ENCODE measurements around the gene RITA1. TPM values are rescaled to one million over a fixed set of nuclear protein-coding genes. Genes with fewer than 3 reads are reported as not detected.

RITA1 gene
- total RNA-seq, 1 donor: 22.4 TPM

DNA sequence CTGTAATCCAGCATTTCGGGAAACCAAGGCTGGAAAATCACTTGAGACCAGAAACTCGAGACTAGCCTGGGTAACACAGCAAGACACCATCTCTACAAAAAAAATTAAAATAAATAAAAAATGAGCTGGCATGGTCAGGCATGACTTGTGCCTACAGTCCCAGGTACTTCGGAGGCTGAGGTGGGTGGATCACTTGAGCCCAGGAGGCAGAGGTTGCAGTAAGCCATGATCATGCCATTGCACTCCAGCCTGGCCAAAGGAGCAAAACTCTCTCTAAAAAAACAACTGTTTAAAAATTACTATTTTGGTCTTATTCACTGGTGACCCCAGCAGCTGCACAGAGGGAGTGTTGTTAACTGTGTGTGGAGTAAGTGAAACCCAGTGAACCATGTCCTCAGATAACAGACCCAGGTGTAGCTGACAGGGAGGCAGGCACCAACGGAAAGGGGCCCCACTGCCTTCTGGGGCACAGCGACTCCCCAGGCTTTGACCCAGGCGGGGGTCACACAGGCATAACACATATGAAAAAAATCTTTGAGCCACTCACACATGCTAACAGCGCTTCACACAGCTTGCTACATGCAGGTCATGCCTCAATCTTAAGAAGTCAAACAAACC is 12.3 kb upstream of the RITA1 start:
- no peak overlapping the region for H3K4me2 ChIP-seq (ENCODE audit: insufficient read depth, low read length)
- H3K27me3 ChIP-seq (ENCODE audit: insufficient read depth, low read length): no peaks in the 10 kb centered on the region
- H3K9me3 ChIP-seq (ENCODE audit: low read depth, low read length): peaks cover 4% of the 10 kb centered on the region
- no peaks in the 10 kb centered on the region for H3K4me1 ChIP-seq (ENCODE audit: insufficient read depth, low read length)
- no peak overlapping the region for H2AFZ ChIP-seq (ENCODE audit: low read length)
- H3K36me3 ChIP-seq (ENCODE audit: insufficient read depth, low read length): peaks cover 75% of the 10 kb centered on the region
- DNase-seq (ENCODE audit: insufficient read length, low spot score, missing footprints): no peak
- H3K27ac ChIP-seq (ENCODE audit: low read depth, low read length): no peak overlapping the region
- TF ChIP-seq, protein P1, sequence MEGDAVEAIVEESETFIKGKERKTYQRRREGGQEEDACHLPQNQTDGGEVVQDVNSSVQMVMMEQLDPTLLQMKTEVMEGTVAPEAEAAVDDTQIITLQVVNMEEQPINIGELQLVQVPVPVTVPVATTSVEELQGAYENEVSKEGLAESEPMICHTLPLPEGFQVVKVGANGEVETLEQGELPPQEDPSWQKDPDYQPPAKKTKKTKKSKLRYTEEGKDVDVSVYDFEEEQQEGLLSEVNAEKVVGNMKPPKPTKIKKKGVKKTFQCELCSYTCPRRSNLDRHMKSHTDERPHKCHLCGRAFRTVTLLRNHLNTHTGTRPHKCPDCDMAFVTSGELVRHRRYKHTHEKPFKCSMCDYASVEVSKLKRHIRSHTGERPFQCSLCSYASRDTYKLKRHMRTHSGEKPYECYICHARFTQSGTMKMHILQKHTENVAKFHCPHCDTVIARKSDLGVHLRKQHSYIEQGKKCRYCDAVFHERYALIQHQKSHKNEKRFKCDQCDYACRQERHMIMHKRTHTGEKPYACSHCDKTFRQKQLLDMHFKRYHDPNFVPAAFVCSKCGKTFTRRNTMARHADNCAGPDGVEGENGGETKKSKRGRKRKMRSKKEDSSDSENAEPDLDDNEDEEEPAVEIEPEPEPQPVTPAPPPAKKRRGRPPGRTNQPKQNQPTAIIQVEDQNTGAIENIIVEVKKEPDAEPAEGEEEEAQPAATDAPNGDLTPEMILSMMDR (IDR thresholded peaks at IDR 0.05; ENCODE audit: extremely low read depth, low read depth, low read length): no peak
- no peak overlapping the region for H3K4me3 ChIP-seq (ENCODE audit: insufficient read depth, low read length)
- no peaks in the 10 kb centered on the region for H3K79me2 ChIP-seq (ENCODE audit: insufficient read depth, low read length)
- peaks cover 9% of the 10 kb centered on the region for H4K20me1 ChIP-seq (ENCODE audit: insufficient read depth, low read length)

DNA sequence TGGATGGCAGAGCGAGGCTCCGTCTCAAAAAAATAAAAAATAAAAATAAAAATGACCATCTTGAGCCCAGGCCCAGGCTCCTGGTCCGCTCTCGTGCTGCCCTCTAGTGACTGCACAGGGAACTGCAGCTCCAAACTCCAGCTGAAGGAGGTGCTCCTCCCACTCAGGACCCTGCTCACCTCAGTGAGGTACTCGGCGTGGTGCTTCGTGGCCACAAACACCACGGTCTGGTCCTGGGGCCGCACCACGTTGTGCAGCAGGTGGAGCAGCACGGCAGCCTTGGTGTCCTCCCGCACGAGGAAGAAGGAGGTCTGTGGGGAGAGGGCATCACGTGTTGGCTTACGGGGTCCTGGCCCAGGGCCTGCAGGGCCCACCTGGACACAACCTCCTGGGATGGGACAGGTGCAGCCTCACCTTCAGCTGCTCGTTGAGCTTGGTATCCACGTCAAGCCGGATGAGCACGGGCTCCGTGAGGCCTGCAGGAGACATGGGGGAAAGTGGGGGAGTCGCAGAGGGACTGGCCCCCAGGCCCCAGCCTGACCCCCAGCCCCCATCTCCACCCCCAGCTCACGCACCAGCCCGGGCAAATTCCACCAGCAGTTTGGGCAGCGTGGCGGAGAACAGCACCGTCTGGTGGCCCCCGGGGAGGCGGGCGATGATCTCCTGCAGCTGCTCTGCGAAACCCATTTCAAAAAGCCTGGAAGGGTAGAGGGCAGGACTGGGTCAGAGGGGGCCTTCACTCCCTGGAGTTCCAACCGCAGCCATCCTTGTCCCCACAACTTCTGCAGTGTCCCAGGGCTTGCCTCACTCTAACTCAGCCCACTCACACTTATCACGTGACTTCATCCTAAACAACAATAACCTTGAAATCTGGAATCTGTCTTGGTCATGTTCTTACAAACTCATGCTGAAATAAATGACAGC is 10.8 kb upstream of the RITA1 start:
- Histone ChIP-seq H3K79me2 (ENCODE audit: insufficient read depth, low read length) (no peaks in the 10 kb centered on the region), H3K36me3 (ENCODE audit: insufficient read depth, low read length) (peaks cover 80% of the 10 kb centered on the region), H2AFZ (ENCODE audit: low read length) (no peak overlapping the region), H3K4me2 (ENCODE audit: insufficient read depth, low read length) (no peak overlapping the region), H4K20me1 (ENCODE audit: insufficient read depth, low read length) (peaks cover 8% of the 10 kb centered on the region), H3K4me1 (ENCODE audit: insufficient read depth, low read length) (no peaks in the 10 kb centered on the region), H3K9me3 (ENCODE audit: low read depth, low read length) (peaks cover 4% of the 10 kb centered on the region), H3K27me3 (ENCODE audit: insufficient read depth, low read length) (no peaks in the 10 kb centered on the region), H3K27ac (ENCODE audit: low read depth, low read length) (no peak overlapping the region), H3K4me3 (ENCODE audit: insufficient read depth, low read length) (no peak overlapping the region)
- DNase-seq (ENCODE audit: insufficient read length, low spot score, missing footprints): peak; percentile 98
- TF ChIP-seq, protein P1 (IDR thresholded peaks at IDR 0.05; ENCODE audit: extremely low read depth, low read depth, low read length): peak; percentile 96

DNA sequence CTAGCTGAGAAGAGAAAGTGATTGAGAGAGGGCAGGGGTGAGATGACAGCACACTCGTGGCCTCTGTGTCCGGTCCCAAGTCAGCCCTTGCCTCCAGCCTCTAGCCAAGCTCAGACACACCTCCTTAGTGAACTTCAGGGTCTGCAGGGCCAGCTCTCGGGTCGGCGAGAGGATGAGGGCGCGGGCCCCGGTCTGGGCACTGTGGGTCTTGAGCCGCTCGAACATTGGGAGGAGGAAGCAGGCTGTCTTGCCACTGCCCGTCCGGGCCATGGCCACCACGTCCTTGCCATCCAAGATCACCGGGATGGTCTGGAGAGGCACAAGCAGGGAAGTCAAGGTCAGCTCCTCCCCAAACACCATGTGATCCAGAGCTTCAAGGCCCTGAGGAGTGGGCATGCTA is 6.5 kb upstream of the RITA1 start:
- H3K9me3 ChIP-seq (ENCODE audit: low read depth, low read length): peaks cover 4% of the 10 kb centered on the region
- H3K36me3 ChIP-seq (ENCODE audit: insufficient read depth, low read length): peaks cover 56% of the 10 kb centered on the region
- TF ChIP-seq, protein P1 (IDR thresholded peaks at IDR 0.05; ENCODE audit: extremely low read depth, low read depth, low read length): no peak
- DNase-seq (ENCODE audit: insufficient read length, low spot score, missing footprints): no peak
- peaks cover under 1% of the 10 kb centered on the region for H3K4me1 ChIP-seq (ENCODE audit: insufficient read depth, low read length)
- H3K79me2 ChIP-seq (ENCODE audit: insufficient read depth, low read length): peaks cover 37% of the 10 kb centered on the region
- no peaks in the 10 kb centered on the region for H3K27me3 ChIP-seq (ENCODE audit: insufficient read depth, low read length)
- H2AFZ ChIP-seq (ENCODE audit: low read length): no peak overlapping the region
- H3K27ac ChIP-seq (ENCODE audit: low read depth, low read length): no peak overlapping the region
- peaks cover 8% of the 10 kb centered on the region for H4K20me1 ChIP-seq (ENCODE audit: insufficient read depth, low read length)
- H3K4me3 ChIP-seq (ENCODE audit: insufficient read depth, low read length): no peak overlapping the region
- H3K4me2 ChIP-seq (ENCODE audit: insufficient read depth, low read length): no peak overlapping the region

DNA sequence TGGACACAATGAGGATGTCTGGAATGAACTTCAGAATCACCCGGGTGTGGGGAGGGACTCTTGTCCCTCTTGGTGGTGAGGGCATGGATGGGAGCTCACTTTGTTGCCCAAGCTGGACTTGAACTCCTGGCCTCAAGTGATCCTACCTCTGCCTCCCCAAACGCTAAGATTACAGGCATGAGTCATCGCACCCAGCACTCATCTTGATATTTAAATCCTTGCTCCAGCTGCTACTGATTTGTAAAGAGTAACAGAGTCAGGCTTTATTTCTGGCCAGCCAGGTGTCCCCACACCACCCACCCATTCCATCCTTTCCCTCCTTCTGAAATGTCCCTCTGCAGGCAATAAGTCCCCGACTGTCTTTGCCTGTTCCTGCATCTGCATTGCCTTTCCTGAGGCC is 5.2 kb upstream of the RITA1 start:
- no peak overlapping the region for H2AFZ ChIP-seq (ENCODE audit: low read length)
- no peaks in the 10 kb centered on the region for H3K27me3 ChIP-seq (ENCODE audit: insufficient read depth, low read length)
- no peak overlapping the region for H3K27ac ChIP-seq (ENCODE audit: low read depth, low read length)
- no peak for DNase-seq (ENCODE audit: insufficient read length, low spot score, missing footprints)
- TF ChIP-seq, protein P1 (IDR thresholded peaks at IDR 0.05; ENCODE audit: extremely low read depth, low read depth, low read length): no peak
- peaks cover 3% of the 10 kb centered on the region for H3K4me1 ChIP-seq (ENCODE audit: insufficient read depth, low read length)
- H4K20me1 ChIP-seq (ENCODE audit: insufficient read depth, low read length): peaks cover 5% of the 10 kb centered on the region
- H3K36me3 ChIP-seq (ENCODE audit: insufficient read depth, low read length): peaks cover 50% of the 10 kb centered on the region
- peaks cover 41% of the 10 kb centered on the region for H3K79me2 ChIP-seq (ENCODE audit: insufficient read depth, low read length)
- no peak overlapping the region for H3K4me3 ChIP-seq (ENCODE audit: insufficient read depth, low read length)
- H3K9me3 ChIP-seq (ENCODE audit: low read depth, low read length): peaks cover 4% of the 10 kb centered on the region
- H3K4me2 ChIP-seq (ENCODE audit: insufficient read depth, low read length): no peak overlapping the region

Data from osteoblast (primary cell).